IPS DF 6.9 (cell line): Measurements from ENCODE around the gene OSM.

Experiments
- DNase-seq: peaks from one replicate; pipeline ENCODE4 v3.0.0-alpha.2; 2013; ENCODE audit warnings: low read depth, low spot score
- H3K27ac ChIP-seq: one replicate; pipeline ENCODE4 v1.5.1; 2013; ENCODE audit warnings: low read length, control low read depth
- H3K27me3 ChIP-seq: 2 replicates; pipeline ENCODE4 v1.6.1; 2013; ENCODE audit warnings: mild to moderate bottlenecking, low read length; ENCODE audit not compliant: control insufficient read depth, insufficient read depth
- H3K36me3 ChIP-seq: 2 replicates; pipeline ENCODE4 v1.6.1; 2013; ENCODE audit warnings: low read length; ENCODE audit not compliant: control insufficient read depth, insufficient read depth
- H3K4me1 ChIP-seq: 2 replicates; pipeline ENCODE4 v1.6.1; 2013; ENCODE audit warnings: low read length; ENCODE audit not compliant: control insufficient read depth, insufficient read depth
- H3K4me3 ChIP-seq: 2 replicates; pipeline ENCODE4 v1.5.1; 2013; ENCODE audit warnings: mild to moderate bottlenecking, low read length
- H3K9me3 ChIP-seq: 2 replicates; pipeline ENCODE4 v1.6.1; 2013; ENCODE audit warnings: low read length, inconsistent platforms; ENCODE audit not compliant: control insufficient read depth, insufficient read depth
- WGBS: extraction: QIAGEN DNeasy Blood & Tissue Kit; methylation state at CpG from one replicate; pipeline ENCODE4 v1.1.7; 2013; ENCODE audit warnings: mixed read lengths, missing lambda C conversion rate; ENCODE audit not compliant: insufficient read length, insufficient coverage; 5-methylcytosine and 5-hydroxymethylcytosine counted together

OSM gene

DNA sequence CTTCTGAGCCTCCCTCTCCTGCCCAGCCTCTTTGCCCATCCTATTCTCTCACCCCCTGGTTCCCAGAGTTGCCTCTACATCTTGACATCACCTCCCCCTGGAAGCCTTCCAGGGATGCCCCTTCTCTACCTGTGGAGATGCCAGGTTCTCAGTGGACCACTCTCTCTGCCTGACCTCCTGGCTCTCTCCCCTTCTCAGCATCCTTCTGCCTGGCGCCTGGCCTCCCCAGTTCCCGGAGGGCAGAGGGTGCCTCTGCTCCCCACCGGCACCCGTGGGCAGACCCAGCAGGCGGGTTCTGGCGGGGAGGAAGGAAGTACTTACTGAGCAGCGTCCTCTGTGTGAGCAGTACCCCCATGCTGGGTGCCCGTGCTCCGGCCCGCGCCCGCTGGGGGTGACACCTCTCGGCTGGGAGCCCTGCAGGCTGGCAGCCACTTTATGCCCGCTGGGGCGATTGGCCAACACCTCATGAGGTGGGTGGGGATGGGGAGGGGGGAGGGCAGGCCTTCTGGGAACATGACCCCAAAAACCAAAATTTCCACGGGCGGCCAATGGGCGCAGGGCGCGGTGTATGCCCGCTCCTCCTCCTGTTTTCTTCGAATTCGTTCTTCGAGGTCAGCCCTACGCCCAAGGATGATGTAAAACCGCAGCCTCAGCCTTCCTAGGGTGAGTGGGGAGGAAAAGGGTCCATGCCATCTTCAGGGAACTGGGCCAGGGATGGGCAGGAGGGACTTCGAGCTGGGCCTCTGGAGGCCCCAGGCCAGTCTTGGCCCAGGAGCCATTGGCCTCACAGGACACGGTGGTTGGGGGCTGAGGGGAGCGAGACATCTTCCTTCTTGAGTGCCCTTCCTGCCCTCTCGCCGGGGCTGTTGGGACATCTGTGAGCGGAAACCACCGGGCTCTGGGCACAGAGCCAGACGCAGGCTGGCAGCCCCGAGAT, at the start of gene OSM:
OSM (minus strand) TSS at position 407 of the 937 bp plus-strand sequence; CDS start at position 355, 52 bp downstream.
- H3K36me3 ChIP-seq, result no peaks in the 10 kb centered on the region
- DNase-seq, result no peak
- H3K9me3 ChIP-seq, result no peaks in the 10 kb centered on the region
- H3K27me3 ChIP-seq, result no peaks in the 10 kb centered on the region
- no CpG with 5 or more reads among the region's 35 CpGs for WGBS
- H3K4me1 ChIP-seq, result no peaks in the 10 kb centered on the region
- no peak within 1 kb of the TSS for H3K27ac ChIP-seq
- H3K4me3 ChIP-seq, result no peak within 1 kb of the TSS

DNA sequence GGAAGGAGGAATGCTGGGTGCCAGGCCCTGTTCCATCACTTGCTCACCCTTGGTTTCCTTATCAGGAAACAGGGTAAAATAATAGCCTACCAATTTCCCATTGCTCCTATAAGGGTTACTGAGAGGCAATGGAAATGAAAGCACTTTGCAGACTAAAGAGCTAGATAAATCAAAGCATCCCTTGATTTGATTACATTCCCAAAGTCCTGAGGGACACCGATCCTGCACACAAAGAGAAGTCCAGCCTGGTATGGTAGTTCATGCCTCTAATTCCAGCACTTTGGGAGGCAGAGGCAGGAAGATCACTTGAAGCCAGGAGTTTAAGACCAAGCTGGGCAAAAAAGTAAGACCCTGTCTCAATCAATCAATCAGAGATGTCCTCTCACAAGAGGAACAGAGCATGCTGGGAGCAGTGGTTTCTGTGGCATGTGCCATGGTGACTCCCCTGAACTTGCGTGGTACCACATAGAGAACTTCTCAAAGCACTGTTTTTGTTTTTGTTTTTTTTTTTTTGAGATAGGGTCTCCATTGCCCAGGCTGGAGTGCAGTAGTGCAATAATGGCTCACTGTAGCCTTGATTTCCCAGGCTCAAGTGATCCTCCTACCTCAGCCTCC, 49.4 kb upstream of the OSM start:
- H3K27me3 ChIP-seq, result no peaks in the 10 kb centered on the region
- no CpG with 5 or more reads among the region's 2 CpGs for WGBS
- no peak overlapping the region for H3K4me3 ChIP-seq
- H3K27ac ChIP-seq, result no peak overlapping the region
- DNase-seq, result no peak
- no peaks in the 10 kb centered on the region for H3K36me3 ChIP-seq
- no peaks in the 10 kb centered on the region for H3K9me3 ChIP-seq
- no peaks in the 10 kb centered on the region for H3K4me1 ChIP-seq

DNA sequence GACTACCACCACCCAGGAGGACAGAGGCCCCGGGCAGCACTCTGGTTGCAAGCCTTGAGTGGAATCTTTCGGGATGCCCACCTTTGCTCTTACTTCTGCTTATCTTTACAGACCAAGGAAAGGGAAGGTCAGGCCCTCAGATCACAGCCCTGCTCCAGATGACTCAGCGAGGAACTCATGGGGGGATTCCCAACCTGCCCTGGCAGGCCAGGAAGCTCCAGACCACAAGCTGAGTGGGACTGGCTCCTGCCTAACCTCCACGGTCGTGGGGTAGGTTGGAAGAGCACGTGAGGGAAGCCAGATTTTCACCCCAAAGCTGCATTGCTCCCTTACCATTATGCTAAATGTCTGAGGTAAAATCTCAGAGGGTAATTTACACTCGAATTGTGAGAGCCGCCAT, 48.3 kb upstream of the OSM start:
- Histone ChIP-seq H3K4me3 (no peak overlapping the region), H3K9me3 (no peaks in the 10 kb centered on the region), H3K4me1 (no peaks in the 10 kb centered on the region), H3K27me3 (no peaks in the 10 kb centered on the region), H3K27ac (no peak overlapping the region), H3K36me3 (no peaks in the 10 kb centered on the region)
- no CpG with 5 or more reads among the region's 8 CpGs for WGBS
- no peak for DNase-seq

DNA sequence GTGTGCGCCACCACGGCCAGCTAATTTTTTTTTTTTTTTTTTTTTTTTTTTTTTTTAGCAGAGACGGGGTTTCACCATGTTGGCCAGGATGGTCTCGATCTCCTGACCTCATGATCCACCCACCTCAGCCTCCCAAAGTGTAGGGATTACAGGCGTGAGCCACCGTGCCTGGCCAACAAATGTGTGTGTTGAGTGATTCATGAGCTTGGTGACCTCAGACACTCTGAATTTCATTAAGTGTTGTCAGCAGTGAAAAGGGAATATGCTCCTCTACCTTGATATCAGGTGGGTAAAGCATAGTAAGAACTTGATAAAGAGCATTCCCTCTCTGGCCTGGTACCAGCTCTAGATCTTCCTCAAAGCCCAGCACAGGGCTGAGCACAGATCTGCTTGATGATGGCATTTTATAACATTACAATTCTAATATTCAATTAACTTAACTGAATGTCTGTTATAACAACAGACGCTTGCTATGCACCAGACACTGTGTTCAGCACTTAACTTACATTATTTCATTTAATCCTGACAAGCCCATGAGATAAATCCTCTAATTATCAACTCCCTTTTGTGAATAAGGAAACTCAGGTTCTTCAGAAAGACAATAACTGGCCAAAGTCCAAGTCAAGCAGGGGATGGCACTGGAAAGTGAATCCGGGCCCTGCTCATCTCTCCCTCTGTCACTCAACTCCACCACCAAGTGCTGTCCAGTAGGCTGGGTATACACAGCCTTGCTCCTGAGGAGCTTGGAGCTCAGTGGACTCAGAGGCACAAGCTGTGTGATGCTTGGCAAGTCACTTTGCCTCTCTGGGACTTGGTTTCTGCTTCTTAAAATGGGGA, 47.1 kb upstream of the OSM start:
- H3K4me3 ChIP-seq, result no peak overlapping the region
- H3K27ac ChIP-seq, result no peak overlapping the region
- DNase-seq, result no peak
- H3K27me3 ChIP-seq, result no peaks in the 10 kb centered on the region
- H3K9me3 ChIP-seq, result no peaks in the 10 kb centered on the region
- H3K4me1 ChIP-seq, result no peaks in the 10 kb centered on the region
- H3K36me3 ChIP-seq, result no peaks in the 10 kb centered on the region
- WGBS, result no CpG with 5 or more reads among the region's 8 CpGs

DNA sequence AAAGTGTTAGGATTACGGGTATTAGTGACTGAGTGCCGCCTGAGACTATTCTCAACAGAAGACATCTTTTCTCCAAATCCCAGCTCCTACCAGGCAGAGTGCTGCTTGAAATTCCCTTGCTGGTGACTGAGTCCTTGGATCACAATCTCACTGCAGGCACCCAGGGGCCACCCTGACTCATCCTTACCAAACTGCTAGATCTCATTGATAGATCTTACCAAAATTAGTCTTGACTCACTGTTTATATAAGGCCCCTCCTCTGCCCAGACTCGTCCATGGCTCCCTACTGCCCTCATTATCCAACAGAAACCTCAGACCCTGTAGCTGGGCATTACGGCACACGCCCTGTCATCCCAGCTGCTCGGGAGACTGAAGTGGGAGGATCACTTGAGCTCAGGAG, 45.4 kb upstream of the OSM start:
- WGBS, result no CpG with 5 or more reads among the region's 6 CpGs
- Histone ChIP-seq H3K27ac (no peak overlapping the region), H3K4me3 (no peak overlapping the region), H3K4me1 (no peaks in the 10 kb centered on the region), H3K27me3 (no peaks in the 10 kb centered on the region), H3K9me3 (no peaks in the 10 kb centered on the region), H3K36me3 (no peaks in the 10 kb centered on the region)
- no peak for DNase-seq

DNA sequence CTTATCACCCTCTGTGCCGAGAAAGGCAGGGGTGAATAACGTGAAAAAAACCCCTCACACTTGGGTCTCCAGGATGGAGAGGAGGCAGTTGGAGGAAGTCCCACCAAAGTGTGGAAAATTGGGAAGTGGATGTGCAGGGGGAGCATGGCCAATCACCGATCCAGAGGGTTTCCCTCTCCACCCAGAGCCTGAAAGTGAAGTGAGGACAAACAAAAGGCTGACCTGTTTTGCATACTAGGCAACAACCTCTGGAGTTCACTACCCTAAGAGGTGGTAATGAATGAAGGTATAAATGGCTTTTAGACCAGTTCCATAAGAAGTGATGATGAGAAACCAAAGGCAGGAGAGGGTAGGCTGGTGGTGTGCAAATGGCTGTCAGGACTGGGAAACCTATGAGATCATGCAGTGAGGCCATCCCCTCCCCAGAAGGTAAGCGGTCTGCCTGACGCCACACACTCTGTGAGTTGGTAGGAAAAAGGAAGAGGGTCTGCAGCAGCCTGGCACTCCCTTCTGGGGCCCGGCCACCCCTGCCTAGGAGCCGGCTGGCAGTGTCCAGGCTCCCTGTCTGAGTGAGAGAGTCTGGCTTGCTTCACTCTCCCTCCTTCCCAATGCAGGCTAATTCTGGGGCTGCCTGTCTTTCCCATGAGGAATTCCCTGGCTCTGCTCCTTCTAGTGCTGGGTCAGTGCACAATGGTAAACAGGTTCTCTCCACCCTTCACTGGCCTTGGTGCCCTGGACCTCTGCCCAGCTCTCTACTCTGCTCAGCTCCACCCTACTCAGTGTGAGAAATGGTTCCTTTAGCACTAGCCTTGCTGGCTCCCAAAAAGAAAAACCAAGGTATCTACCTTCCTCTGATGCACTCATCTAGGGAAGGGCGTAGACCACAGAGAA, 44.5 kb upstream of the OSM start:
- H3K9me3 ChIP-seq, result no peaks in the 10 kb centered on the region
- no peaks in the 10 kb centered on the region for H3K36me3 ChIP-seq
- no peaks in the 10 kb centered on the region for H3K4me1 ChIP-seq
- no peak overlapping the region for H3K4me3 ChIP-seq
- WGBS, result no CpG with 5 or more reads among the region's 8 CpGs
- H3K27me3 ChIP-seq, result no peaks in the 10 kb centered on the region
- H3K27ac ChIP-seq, result no peak overlapping the region
- DNase-seq, result no peak

DNA sequence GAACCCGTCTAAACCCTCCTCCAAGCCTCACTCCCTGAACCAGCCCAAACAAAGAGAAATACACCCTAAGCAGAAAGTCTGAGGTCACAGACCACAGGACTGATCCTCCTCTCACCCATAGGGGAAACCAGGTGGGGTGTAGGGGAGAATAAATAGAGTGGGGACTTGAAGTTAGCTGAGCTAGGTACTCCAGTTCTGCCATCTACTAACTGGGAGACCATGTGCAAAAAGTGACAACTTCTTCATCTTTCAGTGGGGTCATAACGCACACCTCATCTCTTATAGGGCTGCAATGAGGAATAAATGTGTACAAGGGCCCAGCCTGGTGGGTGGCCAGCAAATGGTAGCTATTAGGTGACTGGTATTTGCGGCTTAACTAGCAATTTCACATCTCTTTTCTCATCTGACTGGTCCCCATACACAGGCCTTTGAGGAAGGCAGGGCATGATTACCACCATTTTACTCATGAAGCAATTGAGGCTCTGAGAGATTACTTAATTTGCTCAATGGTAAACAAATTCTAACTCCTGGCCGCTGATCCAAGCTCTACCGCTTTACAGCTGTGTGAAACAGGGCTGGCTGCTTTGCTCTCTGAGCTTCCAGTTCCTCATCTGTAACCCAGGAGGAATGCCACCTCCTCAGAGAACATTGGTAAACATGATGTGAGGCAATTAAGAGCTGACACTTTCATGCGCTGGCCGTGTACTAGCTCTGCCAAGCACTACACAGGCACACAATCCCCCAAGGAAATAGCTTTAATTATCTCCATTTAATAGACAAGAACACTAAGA, 43.5 kb upstream of the OSM start:
- no CpG with 5 or more reads among the region's 7 CpGs for WGBS
- no peaks in the 10 kb centered on the region for H3K27me3 ChIP-seq
- H3K36me3 ChIP-seq, result no peaks in the 10 kb centered on the region
- H3K4me3 ChIP-seq, result no peak overlapping the region
- no peaks in the 10 kb centered on the region for H3K4me1 ChIP-seq
- no peaks in the 10 kb centered on the region for H3K9me3 ChIP-seq
- H3K27ac ChIP-seq, result no peak overlapping the region
- DNase-seq, result no peak

DNA sequence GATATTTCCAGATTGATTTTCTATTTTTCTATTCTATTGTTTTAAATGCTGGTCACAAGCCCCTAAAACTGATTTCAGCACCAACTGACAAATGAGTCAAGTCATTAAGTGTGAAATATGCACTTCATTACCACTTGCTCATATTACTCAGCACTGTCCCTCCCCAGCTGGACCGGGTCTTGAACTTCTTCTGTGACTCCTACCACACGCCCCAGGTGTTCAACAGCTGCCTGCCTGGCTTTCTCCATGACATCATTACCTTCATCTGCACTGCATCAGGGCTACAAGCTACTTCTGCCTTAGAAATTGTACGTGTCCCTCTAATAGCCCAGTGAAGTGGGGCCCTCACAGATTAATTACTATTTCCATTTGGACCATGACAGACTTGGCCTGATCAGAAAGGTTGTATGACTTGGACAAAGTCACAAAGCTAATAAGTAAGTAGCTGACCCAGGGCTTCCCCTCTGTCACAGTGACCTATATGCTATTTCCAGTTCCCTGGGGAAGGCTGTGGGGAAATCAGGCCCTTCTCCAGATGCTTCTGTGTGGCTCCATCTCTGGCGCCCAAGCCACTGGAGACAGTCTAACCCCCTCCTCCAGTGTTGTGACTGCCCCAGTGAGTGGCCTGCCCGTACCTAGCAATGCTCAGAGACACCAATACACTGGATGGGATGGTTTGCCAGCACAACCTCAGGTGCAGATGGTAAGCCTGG, 42.0 kb upstream of the OSM start:
- Histone ChIP-seq H3K9me3 (no peaks in the 10 kb centered on the region), H3K36me3 (no peaks in the 10 kb centered on the region), H3K4me3 (no peak overlapping the region), H3K27me3 (no peaks in the 10 kb centered on the region), H3K27ac (no peak overlapping the region), H3K4me1 (no peaks in the 10 kb centered on the region)
- DNase-seq, result no peak
- WGBS, result no CpG with 5 or more reads among the region's 5 CpGs

DNA sequence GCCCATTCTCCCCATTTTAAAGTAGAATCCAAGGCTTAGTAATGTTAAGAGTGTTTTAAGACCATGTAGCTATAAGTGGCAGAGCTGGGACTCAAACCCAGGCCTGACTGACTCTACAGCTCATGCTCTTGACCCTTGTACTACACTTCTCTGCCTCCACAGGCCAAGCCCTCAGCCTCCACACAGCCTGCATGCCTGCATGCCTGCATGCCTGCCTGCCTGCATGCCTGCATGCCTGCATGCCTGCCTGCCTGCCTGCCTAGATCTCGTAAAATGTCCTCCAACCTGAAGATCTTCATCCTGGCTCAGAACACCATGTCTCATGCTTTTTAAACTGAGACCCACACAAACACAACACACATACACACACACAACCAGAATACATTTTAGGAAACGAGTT, 41.4 kb upstream of the OSM start:
- no peaks in the 10 kb centered on the region for H3K4me1 ChIP-seq
- no peak for DNase-seq
- H3K4me3 ChIP-seq, result no peak overlapping the region
- no peaks in the 10 kb centered on the region for H3K27me3 ChIP-seq
- H3K27ac ChIP-seq, result no peak overlapping the region
- no peaks in the 10 kb centered on the region for H3K9me3 ChIP-seq
- WGBS, result no CpG with 5 or more reads among the region's 2 CpGs
- H3K36me3 ChIP-seq, result no peaks in the 10 kb centered on the region
